GM12878 (cell line): Measurements from ENCODE around the gene OSCP1. TPM values are rescaled to one million over a fixed set of nuclear protein-coding genes. Genes with fewer than 3 reads are reported as not detected.

Experiments used
- BCL3 ChIP-seq: IDR thresholded peaks from 2 replicates; pipeline ENCODE4 v1.6.1; 2011; ENCODE audit warnings: borderline replicate concordance, low read depth, mild to moderate bottlenecking, moderate library complexity, low read length; ENCODE audit not compliant: insufficient read depth, poor library complexity, severe bottlenecking
- BHLHE40 ChIP-seq, 2 experiments: fragments of 450-650 bp in 1 of 2; IDR thresholded peaks; 2 replicates each; pipeline ENCODE4 v1.6.1; 2011 to 2017; ENCODE audit warnings: low read depth in 2 of 2, borderline replicate concordance in 1 of 2, improper control_type of control experiment in 1 of 2, low read length in 1 of 2, mild to moderate bottlenecking in 1 of 2
- GABPA ChIP-seq: IDR thresholded peaks from 2 replicates; pipeline ENCODE4 v1.6.1; 2014; ENCODE audit warnings: antibody characterized with exemption, low read depth, mild to moderate bottlenecking, inconsistent platforms
- MTA3 ChIP-seq: IDR thresholded peaks from 2 replicates; pipeline ENCODE4 v1.6.1; 2012; ENCODE audit warnings: low read length, inconsistent platforms, borderline replicate concordance
- NFXL1 ChIP-seq: fragments of 450-650 bp; IDR thresholded peaks from 2 replicates; pipeline ENCODE4 v1.6.1; 2017; ENCODE audit warnings: antibody characterized with exemption, mild to moderate bottlenecking, borderline replicate concordance
- POU2F2 ChIP-seq: IDR thresholded peaks from 3 replicates; pipeline ENCODE4 v1.6.1; 2011; ENCODE audit warnings: low read depth, mild to moderate bottlenecking, low read length, borderline replicate concordance
- RB1 ChIP-seq: fragments of 450-650 bp; formaldehyde crosslinking; IDR thresholded peaks from 2 replicates; pipeline ENCODE4 v1.6.1; 2017; ENCODE audit warnings: mild to moderate bottlenecking, borderline replicate concordance
- SKIL ChIP-seq: fragments of 450-650 bp; IDR thresholded peaks from 2 replicates; pipeline ENCODE4 v1.6.1; 2017; ENCODE audit warnings: mild to moderate bottlenecking, low read depth, inconsistent platforms; ENCODE audit not compliant: poor library complexity, severe bottlenecking
- SREBF1 ChIP-seq: IDR thresholded peaks from 2 replicates; pipeline ENCODE4 v1.6.1; 2012; ENCODE audit warnings: mild to moderate bottlenecking, low read length
- SREBF2 ChIP-seq: IDR thresholded peaks from 2 replicates; pipeline ENCODE4 v1.6.1; 2012; ENCODE audit warnings: mild to moderate bottlenecking, low read length
- SUPT20H ChIP-seq: IDR thresholded peaks from 2 replicates; pipeline ENCODE4 v1.6.1; 2011; ENCODE audit warnings: low read depth, mild to moderate bottlenecking, low read length, moderate library complexity, borderline replicate concordance; ENCODE audit not compliant: control insufficient read depth
- TCF12 ChIP-seq: IDR thresholded peaks from 2 replicates; pipeline ENCODE4 v1.6.1; 2011; ENCODE audit warnings: low read depth, mild to moderate bottlenecking, low read length
- USF2 ChIP-seq: IDR thresholded peaks from 2 replicates; pipeline ENCODE4 v1.6.1; 2011; ENCODE audit warnings: low read depth, low read length, improper control_type of control experiment, borderline replicate concordance
- ZBTB4 ChIP-seq: fragments of 450-650 bp; formaldehyde crosslinking; IDR thresholded peaks from 2 replicates; pipeline ENCODE4 v1.4.0; 2022; ENCODE audit warnings: mild to moderate bottlenecking, moderate library complexity
- ZBTB40 ChIP-seq: fragments of 450-650 bp; IDR thresholded peaks from 2 replicates; pipeline ENCODE4 v1.6.1; 2016; ENCODE audit warnings: mild to moderate bottlenecking, moderate library complexity, borderline replicate concordance
- polyA plus RNA-seq, 11 experiments: library from polyadenylated mRNA; depleted of rRNA in 4 of 11; unstranded in 6 of 11; stranded (reverse) in 5 of 11; fragments of >200 nt; fragmentation: Nextera tagmentation in 4 of 11; fragmentation: Illumina TruSeq in 1 of 11; extraction: Ambion mirVana in 4 of 11; extraction: Trizol in 1 of 11; gene quantifications; 1 replicate in 1 of 11; 2 replicates in 10 of 11; pipeline versions ENCODE4 v1.2.1 to v1.2.3, GENCODE V29; 2011 to 2016; ENCODE audit warnings: inconsistent platforms in 2 of 11, missing spikeins in 2 of 11, low read depth in 1 of 11
- total RNA-seq, 4 experiments: library from RNA; depleted of rRNA in 3 of 4; stranded (reverse); fragments of >200 nt in 3 of 4; fragmentation: Illumina TruSeq in 1 of 4; extraction: Trizol in 1 of 4; gene quantifications; 2 replicates each; pipeline versions ENCODE4 v1.2.1 to v1.2.3, GENCODE V29; 2013 to 2021

OSCP1 gene
- total and polyA plus RNA-seq, 10 of the 15 experiments (the other 5 are each of a cell fraction or from before 2014, with no cell fraction given) = 1.8 to 5.9 (median 3.0) TPM

GRCh38 chr1:36386265-36387140 lies 63.7 kb downstream of the OSCP1 start (continued):
- TF ChIP-seq ZBTB4 (CRISPR knock-in tag) (no peak), USF2 (no peak), RB1 (no peak; the same call in 1 of the 2 replicates), MTA3 (peak; percentile 88; the same call in 1 of the 2 replicates), BHLHE40 (IDR thresholded peaks at IDR 0.05; ENCODE audit: borderline replicate concordance in 1 of 2, low read depth in 2 of 2, low read length in 1 of 2) (peak in 1 of 2 experiments; percentile 37; a peak in 1 of 4 replicates), ZBTB40 (no peak), NFXL1 (no peak), GABPA (no peak), SKIL (peak; percentile 68), BCL3 (no peak), SREBF1 (no peak), SUPT20H (no peak), TCF12 (no peak), POU2F2 (peak; percentile 75), SREBF2 (no peak)
